Vagina (tissue), 2 donors: Measurements from ENCODE around the gene MCOLN3.

ENCODE experiments used
- CTCF ChIP-seq, 3 experiments: fragments of 450-650 bp in 2 of 3; fragments of 200-600 bp in 1 of 3; sonication (generic) in 1 of 3; IDR thresholded peaks; one replicate each; pipeline ENCODE4 v1.5.1; 2017 to 2019; ENCODE audit warnings: antibody characterized with exemption in 3 of 3, mild to moderate bottlenecking in 2 of 3, moderate library complexity in 2 of 3
- POLR2A ChIP-seq, 2 donors: fragments of 450-650 bp; IDR thresholded peaks; one replicate each; pipeline ENCODE4 v1.6.1; 2017; ENCODE audit warnings: antibody characterized with exemption in 2 of 2, mild to moderate bottlenecking in 2 of 2, moderate library complexity in 2 of 2
- POLR2AphosphoS5 ChIP-seq, 2 donors: sonication (generic); formaldehyde crosslinking; IDR thresholded peaks; one replicate each; pipeline ENCODE4 v1.9.0; 2017; ENCODE audit warnings: antibody characterized with exemption in 2 of 2, mild to moderate bottlenecking in 2 of 2, low read depth in 1 of 2; ENCODE audit not compliant: insufficient read depth in 1 of 2

- TF ChIP-seq CTCF (IDR thresholded peaks at IDR 0.05) (no peak), POLR2A (IDR thresholded peaks at IDR 0.05) (no peak), POLR2AphosphoS5 (IDR thresholded peaks at IDR 0.05; ENCODE audit: insufficient read depth in 1 of 2, low read depth in 1 of 2) (no peak)
Observed at GRCh38 chr1:84973498-84974334, 74.6 kb downstream of the MCOLN3 start.
